ENCODE measurements around the gene SLC27A3.

Gene SLC27A3

GRCh38 chr1:153790966-153791647 is 15.9 kb downstream of the SLC27A3 start:
- peak; percentile 88 for DNase-seq (ENCODE audit: low read depth)
- no peak for TF ChIP-seq CTCF (conservative IDR thresholded peaks at IDR 0.05; ENCODE audit: control insufficient read depth, insufficient read depth, low read depth, low read length)
- peak overlapping the region; percentile 25 for H3K4me3 ChIP-seq (ENCODE audit: control insufficient read depth, low read depth, low read length)

- DNase-seq (ENCODE audit: low read depth) = peak; percentile 76
- TF ChIP-seq CTCF (conservative IDR thresholded peaks at IDR 0.05; ENCODE audit: control insufficient read depth, insufficient read depth, low read depth, low read length) = peak; percentile 11
- H3K4me3 ChIP-seq (ENCODE audit: control insufficient read depth, low read depth, low read length) = no peak overlapping the region
Observed at GRCh38 chr1:153791648-153792253, 16.5 kb downstream of the SLC27A3 start.

GRCh38 chr1:153792631-153793041 is 17.4 kb downstream of the SLC27A3 start:
- no peak overlapping the region for H3K4me3 ChIP-seq (ENCODE audit: control insufficient read depth, low read depth, low read length)
- no peak for DNase-seq (ENCODE audit: low read depth)
- TF ChIP-seq CTCF (conservative IDR thresholded peaks at IDR 0.05; ENCODE audit: control insufficient read depth, insufficient read depth, low read depth, low read length) = no peak

- H3K4me3 ChIP-seq (ENCODE audit: control insufficient read depth, low read depth, low read length) = no peak overlapping the region
- DNase-seq (ENCODE audit: low read depth) = no peak
- no peak for TF ChIP-seq CTCF (conservative IDR thresholded peaks at IDR 0.05; ENCODE audit: control insufficient read depth, insufficient read depth, low read depth, low read length)
Observed at GRCh38 chr1:153793261-153793972, 18.2 kb downstream of the SLC27A3 start.

GRCh38 chr1:153793973-153794615 is 18.9 kb downstream of the SLC27A3 start:
- TF ChIP-seq CTCF (conservative IDR thresholded peaks at IDR 0.05; ENCODE audit: control insufficient read depth, insufficient read depth, low read depth, low read length) = no peak
- no peak overlapping the region for H3K4me3 ChIP-seq (ENCODE audit: control insufficient read depth, low read depth, low read length)

GRCh38 chr1:153794624-153795329 is 19.6 kb downstream of the SLC27A3 start:
- TF ChIP-seq CTCF (conservative IDR thresholded peaks at IDR 0.05; ENCODE audit: control insufficient read depth, insufficient read depth, low read depth, low read length) = no peak
- H3K4me3 ChIP-seq (ENCODE audit: control insufficient read depth, low read depth, low read length) = no peak overlapping the region
- no peak for DNase-seq (ENCODE audit: low read depth)

More at GRCh38 chr1:153793973-153794615, 18.9 kb downstream of the SLC27A3 start:
- DNase-seq (ENCODE audit: low read depth) = no peak
